Measurements from ENCODE around the gene HAVCR2. TPM values are rescaled to one million over a fixed set of nuclear protein-coding genes. Genes with fewer than 3 reads are reported as not detected.

HAVCR2 gene
- total and polyA plus RNA-seq, 2 of the 13 experiments (the other 11 are each of a cell fraction or from before 2014, with no cell fraction given) = 0.07 to 0.16 TPM

DNA sequence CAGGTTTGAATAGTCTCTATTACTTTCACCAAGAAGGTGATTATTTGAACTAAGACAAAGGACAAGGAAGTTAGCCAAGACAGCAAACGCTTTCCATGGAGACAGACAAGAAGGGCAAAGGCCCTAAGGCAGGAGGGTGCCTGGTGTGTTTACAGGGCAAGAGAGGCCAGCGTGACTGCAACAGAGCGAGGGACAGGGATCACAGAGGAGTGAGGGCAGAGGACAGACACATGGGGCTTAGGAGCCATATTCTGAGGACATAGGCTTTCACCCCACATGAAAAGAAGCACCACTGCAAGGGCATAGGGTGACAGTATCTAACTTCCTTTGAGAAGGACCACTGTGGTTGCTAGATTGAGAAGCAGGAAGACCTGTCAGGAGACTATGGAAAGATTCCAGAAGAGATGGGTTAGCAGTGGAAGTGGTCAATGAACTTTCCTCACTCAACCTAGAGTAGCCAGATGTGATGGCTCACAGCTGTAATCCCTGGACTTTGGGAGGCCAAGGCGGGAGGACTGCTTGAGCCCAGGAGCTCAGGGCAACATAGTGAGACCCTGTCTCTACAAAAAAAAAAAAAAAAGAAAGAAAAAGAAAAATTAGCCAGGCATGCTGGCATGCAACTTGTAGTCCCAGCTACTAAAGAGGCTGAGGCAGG, 44.9 kb downstream of the HAVCR2 start (continued):
- no peak for TF ChIP-seq DMTF1 (CRISPR knock-in tag; IDR thresholded peaks at IDR 0.05)
- TF ChIP-seq AKAP8 (CRISPR knock-in tag; IDR thresholded peaks at IDR 0.05) = no peak
- TF ChIP-seq ZNF414 (CRISPR knock-in tag; IDR thresholded peaks at IDR 0.05) = no peak
- no peak for TF ChIP-seq CCAR2 (optimal IDR thresholded peaks at IDR 0.05; ENCODE audit: low read depth, low read length)
- no peak for TF ChIP-seq RNF219 (CRISPR knock-in tag; IDR thresholded peaks at IDR 0.05)
- TF ChIP-seq MAX (IDR thresholded peaks at IDR 0.05) = 0 out of 2 replicates have a peak, but pooled peaks have one; percentile 50
- TF ChIP-seq HOXA9 (CRISPR knock-in tag; IDR thresholded peaks at IDR 0.05; ENCODE audit: borderline replicate concordance) = no peak
- no peak for TF ChIP-seq ELK4 (CRISPR knock-in tag; IDR thresholded peaks at IDR 0.05; ENCODE audit: borderline replicate concordance)
- no peak for TF ChIP-seq ZNF567 (CRISPR knock-in tag; IDR thresholded peaks at IDR 0.05; ENCODE audit: borderline replicate concordance)
- TF ChIP-seq CENPX (CRISPR knock-in tag; IDR thresholded peaks at IDR 0.05) = no peak
- TF ChIP-seq FOXJ3 (CRISPR knock-in tag; IDR thresholded peaks at IDR 0.05; ENCODE audit: borderline replicate concordance) = no peak
- TF ChIP-seq ZBTB1 (CRISPR knock-in tag; IDR thresholded peaks at IDR 0.05; ENCODE audit: borderline replicate concordance) = no peak
- no peak for TF ChIP-seq JARID2 (CRISPR knock-in tag; IDR thresholded peaks at IDR 0.05; ENCODE audit: insufficient replicate concordance)
- peak; percentile 65; the same call in 1 of the 2 replicates for TF ChIP-seq MEF2D (CRISPR knock-in tag; IDR thresholded peaks at IDR 0.05)
- TF ChIP-seq, protein P1, sequence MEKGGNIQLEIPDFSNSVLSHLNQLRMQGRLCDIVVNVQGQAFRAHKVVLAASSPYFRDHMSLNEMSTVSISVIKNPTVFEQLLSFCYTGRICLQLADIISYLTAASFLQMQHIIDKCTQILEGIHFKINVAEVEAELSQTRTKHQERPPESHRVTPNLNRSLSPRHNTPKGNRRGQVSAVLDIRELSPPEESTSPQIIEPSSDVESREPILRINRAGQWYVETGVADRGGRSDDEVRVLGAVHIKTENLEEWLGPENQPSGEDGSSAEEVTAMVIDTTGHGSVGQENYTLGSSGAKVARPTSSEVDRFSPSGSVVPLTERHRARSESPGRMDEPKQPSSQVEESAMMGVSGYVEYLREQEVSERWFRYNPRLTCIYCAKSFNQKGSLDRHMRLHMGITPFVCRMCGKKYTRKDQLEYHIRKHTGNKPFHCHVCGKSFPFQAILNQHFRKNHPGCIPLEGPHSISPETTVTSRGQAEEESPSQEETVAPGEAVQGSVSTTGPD (CRISPR knock-in tag; IDR thresholded peaks at IDR 0.05) = no peak
- TF ChIP-seq TGIF2 (CRISPR knock-in tag; IDR thresholded peaks at IDR 0.05) = no peak
- TF ChIP-seq ARID2 (CRISPR knock-in tag; IDR thresholded peaks at IDR 0.05; ENCODE audit: borderline replicate concordance) = no peak
- TF ChIP-seq ZNF143 (CRISPR knock-in tag; IDR thresholded peaks at IDR 0.05) = no peak
- no peak for TF ChIP-seq DMAP1 (CRISPR knock-in tag; IDR thresholded peaks at IDR 0.05)
- peak; percentile 38 for TF ChIP-seq SALL1 (CRISPR knock-in tag; IDR thresholded peaks at IDR 0.05)
- peak; percentile 34; the same call in 1 of the 2 replicates for TF ChIP-seq MED1 (CRISPR knock-in tag; IDR thresholded peaks at IDR 0.05)
- no peak for TF ChIP-seq ZNF737 (CRISPR knock-in tag; IDR thresholded peaks at IDR 0.05; ENCODE audit: borderline replicate concordance)

Measured in HepG2 (cell line).